Posterior vena cava (tissue), 2 donors: Measurements from ENCODE around the gene ZNF20. TPM values are rescaled to one million over a fixed set of nuclear protein-coding genes. Genes with fewer than 3 reads are reported as not detected.

Experiments used
- total RNA-seq, 2 donors: library from RNA; stranded (reverse); fragmentation: NEBNext Ultra II Directional; extraction: Animal tissue kit (Norgen Biotek cat#: 25700); gene quantifications; one replicate each; pipeline ENCODE4 v1.2.1, GENCODE V29; 2021
- donor health status: DM: yes; HTN: yes; CAD: no.
- donor health status: DM: yes; HTN: yes; CAD: no.

The ZNF20 gene
- total RNA-seq, 2 donors from 2014 or later = 1.0 to 3.2 TPM

Other genes starting within 250 kb of the ZNF20 start
- 10 to 100 TPM in 1 of 2 donors, 1 to 10 TPM in 1; 9.9 to 11.6 TPM for gene ZNF700, start 215.2 kb downstream of the ZNF20 start, total RNA-seq
- 1 to 10 TPM; 1.7 to 2.4 TPM for gene ZNF763, start 175.3 kb downstream of the ZNF20 start, total RNA-seq
- 1 to 10 TPM; 3.9 to 5.1 TPM for gene ZNF433, start 104.7 kb downstream of the ZNF20 start, total RNA-seq
- gene ZNF878, start 87.4 kb downstream of the ZNF20 start, total RNA-seq = under 1 TPM in 1 of 2 donors, not detected in 1; 0.14 TPM
- gene ZNF844, start 75.6 kb downstream of the ZNF20 start, total RNA-seq = 10 to 100 TPM in 1 of 2 donors, 1 to 10 TPM in 1; 7.8 to 14.9 TPM
- gene ZNF625, start 16.4 kb upstream of the ZNF20 start, total RNA-seq = 1 to 10 TPM; 6.0 to 8.7 TPM
- gene ZNF136, start 22.7 kb upstream of the ZNF20 start, total RNA-seq = 1 to 10 TPM; 9.2 to 9.4 TPM
- gene ZNF44, start 154.5 kb upstream of the ZNF20 start, total RNA-seq = 10 to 100 TPM; 12.0 to 14.5 TPM
- gene ZNF563, start 193.3 kb upstream of the ZNF20 start, total RNA-seq = 1 to 10 TPM; 2.9 to 3.1 TPM
- gene ZNF442, start 225.3 kb upstream of the ZNF20 start, total RNA-seq = 1 to 10 TPM; 4.9 to 7.7 TPM